ENCODE data around the gene FGF14.

DNA sequence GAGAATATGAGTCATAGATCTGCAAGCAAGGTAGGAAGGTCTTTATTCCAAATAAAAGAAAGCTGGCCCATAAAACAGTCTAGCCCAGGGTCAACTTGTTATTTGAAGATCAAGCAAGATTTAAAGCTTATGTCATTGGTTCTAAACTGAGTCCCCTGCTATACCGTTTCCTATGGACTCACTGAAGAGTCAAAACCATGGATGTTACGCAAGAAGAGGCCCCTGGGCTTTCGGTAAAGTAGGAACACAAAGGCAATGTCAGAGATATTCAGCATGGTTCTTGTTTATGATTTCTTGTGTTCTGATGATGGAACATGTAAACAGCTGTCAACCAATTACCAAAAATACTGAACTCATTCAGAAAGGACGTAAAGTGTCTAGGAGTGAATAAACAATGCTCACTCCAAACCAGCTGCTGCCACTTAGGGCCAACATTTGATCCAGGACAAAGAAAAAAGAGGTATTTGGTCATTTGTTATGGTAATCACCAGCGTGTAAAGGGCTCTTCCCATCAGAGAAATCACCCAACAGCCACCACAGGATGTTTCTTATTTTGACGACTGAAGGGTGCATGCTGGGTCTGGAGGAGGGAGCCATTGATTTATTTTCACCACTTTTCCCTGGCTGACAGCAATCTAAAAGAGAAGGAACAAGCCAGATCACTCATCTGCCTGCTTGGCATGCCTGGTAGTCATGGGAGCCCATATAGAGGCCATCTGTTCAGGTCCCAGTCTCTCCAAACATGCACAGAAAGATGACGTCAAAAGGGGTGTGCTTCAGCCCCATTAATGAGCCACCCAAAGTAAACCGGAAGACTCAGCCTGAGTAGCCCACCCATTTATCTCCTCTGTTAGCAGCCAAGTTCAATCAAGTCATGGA lies 68.3 kb downstream of the FGF14 start:
- TF ChIP-seq CTCF (optimal IDR thresholded peaks at IDR 0.05 in 1 of 3, IDR thresholded peaks at IDR 0.05 in 1 of 3, conservative IDR thresholded peaks at IDR 0.05 in 1 of 3; ENCODE audit: extremely low read depth in 1 of 3, insufficient read depth in 2 of 3, low read length in 3 of 3) (no peak), EZH2 (IDR thresholded peaks at IDR 0.05; ENCODE audit: low read length) (no peak)

Data from keratinocyte (primary cell).